H1 (cell line): Measurements from ENCODE around the gene OR52E2.

Experiments used
- CHD2 ChIP-seq: IDR thresholded peaks from 2 replicates; pipeline ENCODE4 v1.6.1; 2012; ENCODE audit warnings: low read length, improper control_type of control experiment
- RFX5 ChIP-seq: IDR thresholded peaks from 2 replicates; pipeline ENCODE4 v1.6.1; 2011; ENCODE audit warnings: low read depth, low read length, improper control_type of control experiment, borderline replicate concordance

DNA sequence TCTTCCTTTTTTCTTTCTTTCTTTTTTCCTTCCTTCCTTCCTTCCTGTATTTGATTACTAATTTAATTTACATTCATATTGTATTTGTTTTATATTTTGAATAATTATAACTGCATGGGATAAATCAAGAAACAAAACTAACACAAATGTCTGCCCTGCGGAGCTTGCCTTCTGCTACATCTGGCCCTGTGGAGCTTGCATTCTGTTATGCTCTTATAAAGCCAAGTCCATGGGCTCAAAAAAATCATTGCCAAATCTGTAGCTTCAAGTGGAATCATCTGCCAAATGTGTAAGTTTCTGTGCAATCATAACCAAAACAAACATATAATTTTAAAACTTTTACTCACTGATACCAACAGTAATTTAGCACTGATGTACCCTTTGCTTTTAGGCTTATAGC, 21.1 kb downstream of the OR52E2 start:
- TF ChIP-seq CHD2 (no peak), RFX5 (no peak)
